ENCODE data around the gene CEP70. TPM values are rescaled to one million over a fixed set of nuclear protein-coding genes. Genes with fewer than 3 reads are reported as not detected.

CEP70 gene
- total and polyA plus RNA-seq, 2 of the 13 experiments (the other 11 are each of a cell fraction or from before 2014, with no cell fraction given): 4.0 to 22.3 TPM

- H3K27me3 ChIP-seq (ENCODE audit: control insufficient read depth in 1 of 2, insufficient read depth in 2 of 2, low read length in 2 of 2): no peaks in the 10 kb centered on the region
- ChIA-PET CTCF (ENCODE audit: low intra/inter-chr PET ratio, low total read pairs) (no interaction called here), POLR2A (no interaction called here)
- intact Hi-C loops (cut with micrococcal nuclease; ENCODE audit: unreplicated experiment): no loop called here
- no peak overlapping the region for H3K27ac ChIP-seq (ENCODE audit: extremely low read length, insufficient read depth, low read length)
- H3K36me3 ChIP-seq (replicated peaks in 1 of 2; ENCODE audit: control insufficient read depth in 1 of 2, insufficient read depth in 2 of 2, low read length in 2 of 2): no peaks in the 10 kb centered on the region; a peak in 2 of 5 replicates
- H2AFZ ChIP-seq (ENCODE audit: low read length): no peak overlapping the region
- no peak overlapping the region for H3K4me2 ChIP-seq (ENCODE audit: low read depth, low read length)
- ATAC-seq (no peak), FAIRE-seq (no peak), DNase-seq (ENCODE audit: low spot score) (no peak)
- no peaks in the 10 kb centered on the region for H3K9me3 ChIP-seq (ENCODE audit: low read length)
- H3K4me3 ChIP-seq (replicated peaks in 1 of 3; ENCODE audit: insufficient read depth in 1 of 3, low read depth in 2 of 3, low read length in 3 of 3): no peak overlapping the region
- no TSS peak for BruUV-seq (replicated peaks)
- H3K4me1 ChIP-seq (ENCODE audit: insufficient read depth, low read length): no peaks in the 10 kb centered on the region
- H4K20me1 ChIP-seq (ENCODE audit: insufficient read depth, low read length): no peaks in the 10 kb centered on the region
- 89% methylated on average over 8 of the region's 9 CpGs for WGBS (ENCODE audit: low lambda C conversion rate)
- no peak overlapping the region for H3K9ac ChIP-seq (ENCODE audit: insufficient read depth, low read depth, low read length)
- no peaks in the 10 kb centered on the region for H3K79me2 ChIP-seq (ENCODE audit: insufficient read depth, low read length)
- in situ Hi-C loops (cut with HindIII; ENCODE audit: extremely low pct_ligation_motif_present, low pct_unique_long_range_greater_than_20kb): no loop called here
- TF ChIP-seq TSC22D2 (CRISPR knock-in tag; IDR thresholded peaks at IDR 0.05; ENCODE audit: borderline replicate concordance) (no peak), ZFP36L1 (CRISPR knock-in tag; IDR thresholded peaks at IDR 0.05) (no peak), ZNF768 (CRISPR knock-in tag; IDR thresholded peaks at IDR 0.05) (peak; percentile 67; the same call in 1 of the 2 replicates)
Observed at GRCh38 chr3:138458774-138459499, 135.1 kb downstream of the CEP70 start.

GRCh38 chr3:138457863-138458735, 136.0 kb downstream of the CEP70 start:
- ATAC-seq: no peak
- WGBS (ENCODE audit: low lambda C conversion rate): 91% methylated on average over 6 of the region's 11 CpGs
- intact Hi-C loops (cut with micrococcal nuclease; ENCODE audit: unreplicated experiment): no loop called here
- Histone ChIP-seq H3K9ac (ENCODE audit: insufficient read depth, low read depth, low read length) (no peak overlapping the region), H3K4me2 (ENCODE audit: low read depth, low read length) (no peak overlapping the region), H3K4me3 (replicated peaks in 1 of 3; ENCODE audit: insufficient read depth in 1 of 3, low read depth in 2 of 3, low read length in 3 of 3) (no peak overlapping the region), H3K27me3 (ENCODE audit: control insufficient read depth in 1 of 2, insufficient read depth in 2 of 2, low read length in 2 of 2) (no peaks in the 10 kb centered on the region), H4K20me1 (ENCODE audit: insufficient read depth, low read length) (no peaks in the 10 kb centered on the region), H3K4me1 (ENCODE audit: insufficient read depth, low read length) (no peaks in the 10 kb centered on the region), H3K79me2 (ENCODE audit: insufficient read depth, low read length) (no peaks in the 10 kb centered on the region), H3K27ac (ENCODE audit: extremely low read length, insufficient read depth, low read length) (no peak overlapping the region), H3K36me3 (replicated peaks in 1 of 2; ENCODE audit: control insufficient read depth in 1 of 2, insufficient read depth in 2 of 2, low read length in 2 of 2) (no peaks in the 10 kb centered on the region; a peak in 3 of 5 replicates), H2AFZ (ENCODE audit: low read length) (no peak overlapping the region), H3K9me3 (ENCODE audit: low read length) (no peaks in the 10 kb centered on the region)
- CTCF ChIA-PET (ENCODE audit: low intra/inter-chr PET ratio, low total read pairs): no interaction called here
- no peak for FAIRE-seq
- POLR2A ChIA-PET: no interaction called here
- TF ChIP-seq HOXA3 (CRISPR knock-in tag; IDR thresholded peaks at IDR 0.05): no peak
- no peak for TF ChIP-seq SKI (IDR thresholded peaks at IDR 0.05; ENCODE audit: partially characterized antibody)
- no peak for TF ChIP-seq MYC (CRISPR knock-in tag; IDR thresholded peaks at IDR 0.05; ENCODE audit: borderline replicate concordance)
- no peak for TF ChIP-seq ZNF704 (CRISPR knock-in tag; IDR thresholded peaks at IDR 0.05; ENCODE audit: borderline replicate concordance)
- in situ Hi-C loops (cut with HindIII; ENCODE audit: extremely low pct_ligation_motif_present, low pct_unique_long_range_greater_than_20kb): no loop called here
- no peak for DNase-seq (ENCODE audit: low spot score)
- no TSS peak for BruUV-seq (replicated peaks)
